Measurements from ENCODE around the gene CAPN8.
"Not testable (repeated sequence)": the region's sequence is repeated elsewhere in the genome, so short reads cannot be mapped to it uniquely, and the experiment has no call there.

CAPN8 gene

GRCh38 chr1:223525957-223526356 is 139.5 kb downstream of the CAPN8 start:
- no peak for DNase-seq (ENCODE audit: low read depth in 2 of 2)

- DNase-seq (ENCODE audit: low read depth in 2 of 2), result no peak
Measured at GRCh38 chr1:223525546-223525945, 140.0 kb downstream of the CAPN8 start.

GRCh38 chr1:223524930-223525451 is 140.5 kb downstream of the CAPN8 start:
- DNase-seq (ENCODE audit: low read depth in 2 of 2), result no peak

- DNase-seq (ENCODE audit: low read depth in 2 of 2), result no peak
Measured at GRCh38 chr1:223521150-223521549, 144.4 kb downstream of the CAPN8 start.

GRCh38 chr1:223520200-223520599 is 145.3 kb downstream of the CAPN8 start:
- no peak for DNase-seq (ENCODE audit: low read depth in 2 of 2)

- DNase-seq (ENCODE audit: low read depth in 2 of 2), result no peak
Measured at GRCh38 chr1:223519116-223519515, 146.4 kb downstream of the CAPN8 start.

GRCh38 chr1:223518553-223518952 is 146.9 kb downstream of the CAPN8 start:
- not testable (repeated sequence) for DNase-seq (ENCODE audit: low read depth in 2 of 2)

GRCh38 chr1:223515926-223516325 is 149.6 kb downstream of the CAPN8 start:
- no peak for DNase-seq (ENCODE audit: low read depth in 2 of 2)

GRCh38 chr1:223515421-223515820 is 150.1 kb downstream of the CAPN8 start:
- peak in 1 of 2 donors; percentile 32 for DNase-seq (ENCODE audit: low read depth in 2 of 2)

GRCh38 chr1:223514644-223515043 is 150.9 kb downstream of the CAPN8 start:
- no peak for DNase-seq (ENCODE audit: low read depth in 2 of 2)

GRCh38 chr1:223513309-223513708 is 152.2 kb downstream of the CAPN8 start:
- DNase-seq (ENCODE audit: low read depth in 2 of 2), result no peak

GRCh38 chr1:223512057-223512456 is 153.4 kb downstream of the CAPN8 start:
- no peak for DNase-seq (ENCODE audit: low read depth in 2 of 2)

GRCh38 chr1:223508796-223509195 is 156.7 kb downstream of the CAPN8 start:
- no peak for DNase-seq (ENCODE audit: low read depth in 2 of 2)

- no peak for DNase-seq (ENCODE audit: low read depth in 2 of 2)
Measured at GRCh38 chr1:223504741-223505140, 160.8 kb downstream of the CAPN8 start.

GRCh38 chr1:223503348-223503747 is 162.2 kb downstream of the CAPN8 start:
- DNase-seq (ENCODE audit: low read depth in 2 of 2), result no peak

- DNase-seq (ENCODE audit: low read depth in 2 of 2), result peak in 1 of 2 donors; percentile 34
Measured at GRCh38 chr1:223500560-223501425, 164.7 kb downstream of the CAPN8 start.

- DNase-seq (ENCODE audit: low read depth in 2 of 2), result no peak
Measured at GRCh38 chr1:223496883-223497282, 168.6 kb downstream of the CAPN8 start.

GRCh38 chr1:223494926-223495645 is 170.4 kb downstream of the CAPN8 start:
- DNase-seq (ENCODE audit: low read depth in 2 of 2), result no peak

- no peak for DNase-seq (ENCODE audit: low read depth in 2 of 2)
Measured at GRCh38 chr1:223492044-223492443, 173.5 kb downstream of the CAPN8 start.

All from stimulated activated CD8-positive, alpha-beta memory T cell treated with anti-CD3 and anti-CD28 coated beads, Interleukin-15, amount 100 ng/mL, for 48 hours (primary cell).